ENCODE measurements around the gene CAMKMT. TPM values are rescaled to one million over a fixed set of nuclear protein-coding genes. Genes with fewer than 3 reads are reported as not detected.

CAMKMT gene
- total and polyA plus RNA-seq, 9 of the 15 experiments (the other 6 are each of a cell fraction or from before 2014, with no cell fraction given) = 1.6 to 15.3 (median 7.4) TPM

DNA sequence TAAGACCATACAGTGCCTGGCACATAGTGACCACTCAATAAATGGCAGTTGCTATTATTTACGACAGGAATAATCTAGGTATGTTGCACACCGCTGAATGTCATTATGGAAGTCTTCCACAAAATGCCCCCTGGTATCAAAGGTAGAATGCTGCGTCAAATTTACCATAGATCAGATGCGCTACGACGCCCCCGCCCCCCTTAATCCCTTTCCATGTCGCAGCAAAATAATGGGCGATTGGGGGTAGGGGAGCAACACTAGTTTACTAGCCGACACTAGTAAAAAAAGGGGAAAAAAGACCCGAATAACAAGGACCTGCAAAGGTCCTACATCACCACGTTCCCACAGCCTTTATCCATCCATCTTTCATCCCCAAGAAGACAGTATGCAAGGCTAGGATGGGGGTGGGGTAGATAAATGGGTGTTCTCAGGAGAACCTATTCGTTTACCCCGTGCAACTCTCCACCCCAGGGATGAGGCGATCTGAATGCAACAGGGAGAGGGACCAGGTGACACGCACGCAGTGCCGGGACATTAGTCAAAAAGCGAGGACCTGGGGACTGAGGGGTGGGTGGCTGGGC lies 908 bp upstream of the CAMKMT start:
- H4K20me1 ChIP-seq (replicated peaks; ENCODE audit: control insufficient read depth, insufficient read depth, low read length) = no peaks in the 10 kb centered on the region; the same call in 1 of the 2 replicates
- WGBS (ENCODE audit: insufficient coverage, low coverage, missing lambda C conversion rate) = under 1% methylated on average over 19 of the region's 19 CpGs
- H3K4me3 ChIP-seq = peak overlapping the region; percentile 80
- no peaks in the 10 kb centered on the region for H3K9me1 ChIP-seq (ENCODE audit: control insufficient read depth, insufficient read depth, low read length)
- H2AFZ ChIP-seq (ENCODE audit: low read depth, low read length) = peak overlapping the region; percentile 100
- H3K4me2 ChIP-seq (ENCODE audit: insufficient read depth, low read length) = peak overlapping the region; percentile 97
- H3K27me3 ChIP-seq (ENCODE audit: control insufficient read depth in 2 of 2, insufficient read depth in 2 of 2, low read length in 2 of 2) = no peaks in the 10 kb centered on the region
- ChIA-PET CTCF (ENCODE audit: low intra/inter-chr PET ratio) (no interaction called here), POLR2A (interaction anchor here (0.6 to 4.7 kb wide), 17 partner anchors 9 to 1290 kb away, joined by 3 to 40 read pairs (median 3); no protein-coding TSS in a partner anchor)
- peak in 2 of 4 experiments; percentile 42 to 48 for DNase-seq (ENCODE audit: extremely low read depth in 1 of 4, low spot score in 3 of 4)
- peak; percentile 52 for ATAC-seq
- peak overlapping the region; percentile 94 to 95 for H3K9ac ChIP-seq (ENCODE audit: insufficient read depth in 1 of 2, low read depth in 2 of 2, low read length in 2 of 2)
- H3K4me1 ChIP-seq (replicated peaks in 1 of 2; ENCODE audit: control insufficient read depth in 2 of 2, insufficient read depth in 2 of 2, low read length in 2 of 2) = peaks cover 3 to 18% of the 10 kb centered on the region in 2 experiments; a peak in 3 of 5 replicates
- intact Hi-C loops (cut with micrococcal nuclease) (no loop called here), in situ Hi-C loops (cut with MboI) (no loop called here)
- no peaks in the 10 kb centered on the region for H3K9me3 ChIP-seq (replicated peaks; ENCODE audit: control insufficient read depth, insufficient read depth, low read depth, low read length)
- H3K36me3 ChIP-seq (ENCODE audit: control insufficient read depth, insufficient read depth, low read length) = peaks cover 5% of the 10 kb centered on the region; the same call in 1 of the 3 replicates
- no peak for FAIRE-seq
- H3K27ac ChIP-seq (ENCODE audit: extremely low read depth, low read depth, low read length) = peak overlapping the region; percentile 100
- peaks cover 51% of the 10 kb centered on the region for H3K79me2 ChIP-seq (ENCODE audit: control insufficient read depth, insufficient read depth, low read length)
- no TSS peak for BruUV-seq (replicated peaks)
- TF ChIP-seq HOXB6 (CRISPR knock-in tag; IDR thresholded peaks at IDR 0.05; ENCODE audit: borderline replicate concordance) (no peak), CTBP1 (IDR thresholded peaks at IDR 0.05; ENCODE audit: borderline replicate concordance) (0 out of 2 replicates have a peak, but pooled peaks have one; percentile 50), EGR1 (conservative IDR thresholded peaks at IDR 0.05) (peak; percentile 47), SP1 (CRISPR knock-in tag; IDR thresholded peaks at IDR 0.05) (0 out of 2 replicates have a peak, but pooled peaks have one; percentile 16), ZBED1 (IDR thresholded peaks at IDR 0.05) (no peak), SMARCE1 (IDR thresholded peaks at IDR 0.05) (no peak)
- TF ChIP-seq, protein P1, sequence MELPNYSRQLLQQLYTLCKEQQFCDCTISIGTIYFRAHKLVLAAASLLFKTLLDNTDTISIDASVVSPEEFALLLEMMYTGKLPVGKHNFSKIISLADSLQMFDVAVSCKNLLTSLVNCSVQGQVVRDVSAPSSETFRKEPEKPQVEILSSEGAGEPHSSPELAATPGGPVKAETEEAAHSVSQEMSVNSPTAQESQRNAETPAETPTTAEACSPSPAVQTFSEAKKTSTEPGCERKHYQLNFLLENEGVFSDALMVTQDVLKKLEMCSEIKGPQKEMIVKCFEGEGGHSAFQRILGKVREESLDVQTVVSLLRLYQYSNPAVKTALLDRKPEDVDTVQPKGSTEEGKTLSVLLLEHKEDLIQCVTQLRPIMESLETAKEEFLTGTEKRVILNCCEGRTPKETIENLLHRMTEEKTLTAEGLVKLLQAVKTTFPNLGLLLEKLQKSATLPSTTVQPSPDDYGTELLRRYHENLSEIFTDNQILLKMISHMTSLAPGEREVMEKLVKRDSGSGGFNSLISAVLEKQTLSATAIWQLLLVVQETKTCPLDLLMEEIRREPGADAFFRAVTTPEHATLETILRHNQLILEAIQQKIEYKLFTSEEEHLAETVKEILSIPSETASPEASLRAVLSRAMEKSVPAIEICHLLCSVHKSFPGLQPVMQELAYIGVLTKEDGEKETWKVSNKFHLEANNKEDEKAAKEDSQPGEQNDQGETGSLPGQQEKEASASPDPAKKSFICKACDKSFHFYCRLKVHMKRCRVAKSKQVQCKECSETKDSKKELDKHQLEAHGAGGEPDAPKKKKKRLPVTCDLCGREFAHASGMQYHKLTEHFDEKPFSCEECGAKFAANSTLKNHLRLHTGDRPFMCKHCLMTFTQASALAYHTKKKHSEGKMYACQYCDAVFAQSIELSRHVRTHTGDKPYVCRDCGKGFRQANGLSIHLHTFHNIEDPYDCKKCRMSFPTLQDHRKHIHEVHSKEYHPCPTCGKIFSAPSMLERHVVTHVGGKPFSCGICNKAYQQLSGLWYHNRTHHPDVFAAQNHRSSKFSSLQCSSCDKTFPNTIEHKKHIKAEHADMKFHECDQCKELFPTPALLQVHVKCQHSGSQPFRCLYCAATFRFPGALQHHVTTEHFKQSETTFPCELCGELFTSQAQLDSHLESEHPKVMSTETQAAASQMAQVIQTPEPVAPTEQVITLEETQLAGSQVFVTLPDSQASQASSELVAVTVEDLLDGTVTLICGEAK (IDR thresholded peaks at IDR 0.05) = peak; percentile 50; the same call in 1 of the 2 replicates
- TF ChIP-seq, protein P1 (CRISPR knock-in tag; IDR thresholded peaks at IDR 0.05) = no peak
- TF ChIP-seq, protein P2, sequence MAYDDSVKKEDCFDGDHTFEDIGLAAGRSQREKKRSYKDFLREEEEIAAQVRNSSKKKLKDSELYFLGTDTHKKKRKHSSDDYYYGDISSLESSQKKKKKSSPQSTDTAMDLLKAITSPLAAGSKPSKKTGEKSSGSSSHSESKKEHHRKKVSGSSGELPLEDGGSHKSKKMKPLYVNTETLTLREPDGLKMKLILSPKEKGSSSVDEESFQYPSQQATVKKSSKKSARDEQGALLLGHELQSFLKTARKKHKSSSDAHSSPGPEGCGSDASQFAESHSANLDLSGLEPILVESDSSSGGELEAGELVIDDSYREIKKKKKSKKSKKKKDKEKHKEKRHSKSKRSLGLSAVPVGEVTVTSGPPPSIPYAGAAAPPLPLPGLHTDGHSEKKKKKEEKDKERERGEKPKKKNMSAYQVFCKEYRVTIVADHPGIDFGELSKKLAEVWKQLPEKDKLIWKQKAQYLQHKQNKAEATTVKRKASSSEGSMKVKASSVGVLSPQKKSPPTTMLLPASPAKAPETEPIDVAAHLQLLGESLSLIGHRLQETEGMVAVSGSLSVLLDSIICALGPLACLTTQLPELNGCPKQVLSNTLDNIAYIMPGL (CRISPR knock-in tag; IDR thresholded peaks at IDR 0.05) = 0 out of 2 replicates have a peak, but pooled peaks have one; percentile 50
- TF ChIP-seq, protein P3, sequence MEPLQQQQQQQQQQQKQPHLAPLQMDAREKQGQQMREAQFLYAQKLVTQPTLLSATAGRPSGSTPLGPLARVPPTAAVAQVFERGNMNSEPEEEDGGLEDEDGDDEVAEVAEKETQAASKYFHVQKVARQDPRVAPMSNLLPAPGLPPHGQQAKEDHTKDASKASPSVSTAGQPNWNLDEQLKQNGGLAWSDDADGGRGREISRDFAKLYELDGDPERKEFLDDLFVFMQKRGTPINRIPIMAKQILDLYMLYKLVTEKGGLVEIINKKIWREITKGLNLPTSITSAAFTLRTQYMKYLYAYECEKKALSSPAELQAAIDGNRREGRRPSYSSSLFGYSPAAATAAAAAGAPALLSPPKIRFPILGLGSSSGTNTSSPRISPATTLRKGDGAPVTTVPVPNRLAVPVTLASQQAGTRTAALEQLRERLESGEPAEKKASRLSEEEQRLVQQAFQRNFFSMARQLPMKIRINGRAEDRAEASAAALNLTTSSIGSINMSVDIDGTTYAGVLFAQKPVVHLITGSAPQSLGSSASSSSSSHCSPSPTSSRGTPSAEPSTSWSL (CRISPR knock-in tag; IDR thresholded peaks at IDR 0.05; ENCODE audit: borderline replicate concordance) = no peak
